CD4-positive, alpha-beta T cell (primary cell): ENCODE results near the gene SYTL3. TPM values are rescaled to one million over a fixed set of nuclear protein-coding genes. Genes with fewer than 3 reads are reported as not detected.

Experiments used
- ATAC-seq: fragments of 200-7000 bp; cut with Tn5 transposase; one replicate; pipeline ENCODE4 v1.10.0; 2022; ENCODE audit warnings: mild to moderate bottlenecking; ENCODE audit not compliant: poor library complexity
- CTCF ChIA-PET: fragments of 350-600 bp; sonication (Branson Sonifier 250); formaldehyde crosslinking; loops from one replicate; lab custom pipeline; 2021; ENCODE audit warnings: antibody characterized with exemption, inconsistent platforms; lab: Charles Lee
- POLR2A ChIA-PET: fragments of 350-600 bp; sonication (Branson Sonifier 250); formaldehyde crosslinking; loops from one replicate; lab custom pipeline; 2021; ENCODE audit warnings: antibody characterized with exemption, inconsistent platforms; lab: Charles Lee
- DNase-seq, 14 experiments: peaks; one replicate each; pipeline ENCODE4 v3.0.0-alpha.2; 2013 to 2020; ENCODE audit warnings: mixed read lengths in 2 of 14
- H3K27ac ChIP-seq, 2 donors: one replicate each; pipeline versions ENCODE4 v1.5.1 to v1.7.0; 2013; ENCODE audit warnings: low read length in 2 of 2, low read depth in 1 of 2, mild to moderate bottlenecking in 1 of 2
- H3K27me3 ChIP-seq, 2 experiments: 1 replicate in 1 of 2; 2 replicates in 1 of 2; pipeline versions ENCODE4 v1.6.1 to v1.7.0; 2013; ENCODE audit warnings: low read length in 2 of 2, control low read depth in 1 of 2, mild to moderate bottlenecking in 1 of 2, moderate library complexity in 1 of 2; ENCODE audit not compliant: insufficient read depth in 2 of 2, control insufficient read depth in 1 of 2
- H3K36me3 ChIP-seq: one replicate; pipeline ENCODE4 v1.6.1; 2013; ENCODE audit warnings: low read length, control low read depth; ENCODE audit not compliant: insufficient read depth
- H3K4me1 ChIP-seq: one replicate; pipeline ENCODE4 v1.6.1; 2013; ENCODE audit warnings: low read length, control low read depth; ENCODE audit not compliant: insufficient read depth
- H3K4me3 ChIP-seq: one replicate; pipeline ENCODE4 v1.5.1; 2013; ENCODE audit warnings: mild to moderate bottlenecking, low read length, moderate library complexity
- H3K9me3 ChIP-seq, 2 experiments: 1 replicate in 1 of 2; 2 replicates in 1 of 2; pipeline versions ENCODE4 v1.6.1 to v1.7.0; 2013; ENCODE audit warnings: low read length in 2 of 2, mild to moderate bottlenecking in 2 of 2, control low read depth in 1 of 2, moderate library complexity in 1 of 2; ENCODE audit not compliant: control insufficient read depth in 1 of 2, insufficient read depth in 1 of 2
- H3K27ac Mint-ChIP-seq: one replicate; pipeline ENCODE4 v1.8.0; 2020; ENCODE audit warnings: mixed read lengths
- H3K27me3 Mint-ChIP-seq: one replicate; pipeline ENCODE4 v1.8.0; 2021; ENCODE audit warnings: mixed read lengths
- H3K36me3 Mint-ChIP-seq: one replicate; pipeline ENCODE4 v1.8.0; 2021; ENCODE audit warnings: low read depth, mixed read lengths
- H3K4me1 Mint-ChIP-seq: one replicate; pipeline ENCODE4 v1.8.0; 2021; ENCODE audit warnings: low read depth, mixed read lengths
- H3K4me3 Mint-ChIP-seq: one replicate; pipeline ENCODE4 v1.8.0; 2020; ENCODE audit warnings: mild to moderate bottlenecking, mixed read lengths
- H3K9me3 Mint-ChIP-seq: one replicate; pipeline ENCODE4 v1.8.0; 2020; ENCODE audit warnings: mixed read lengths
- CTCF ChIP-seq: fragments of 200-600 bp; IDR thresholded peaks from one replicate; pipeline ENCODE4 v1.8.0; 2022; ENCODE audit warnings: antibody characterized with exemption, mild to moderate bottlenecking
- intact Hi-C, 2 experiments: fragments of 100-400 bp; cut with DNase I in 1 of 2; cut with micrococcal nuclease in 1 of 2; formaldehyde crosslinking; loops; one replicate each; pipeline versions ENCODE4 v1.15.1 to v1.9.0; 2023 to 2025; cut with DNase I, micrococcal nuclease
- total RNA-seq, 174 experiments: library from RNA in 2 of 174; stranded (reverse) in 2 of 174; gene quantifications; one replicate each; pipeline ENCODE4 v1.2.3 and lab custom pipeline; 2021 to 2026

SYTL3 gene
- total RNA-seq, 2 experiments from 2014 or later, result 41.2 to 42.7 TPM

- Histone ChIP-seq H3K9me3 (no peaks in the 10 kb centered on the region), H3K27ac (peak overlapping the region; percentile 31 to 43), H3K4me1 (peaks cover 49% of the 10 kb centered on the region), H3K4me3 (no peak overlapping the region), H3K27me3 (no peaks in the 10 kb centered on the region), H3K36me3 (peaks cover 74% of the 10 kb centered on the region)
- intact Hi-C loops, result loop anchor here (1.0 to 5.0 kb wide), 3 partner anchors 9 to 73 kb away; partner anchors contain the start of genes DYNLT1 (in 1 of the 2) and TMEM181 (in 1 of the 2)
- Mint-ChIP-seq H3K36me3 (peaks cover 87% of the 10 kb centered on the region), H3K27me3 (no peaks in the 10 kb centered on the region), H3K4me3 (peak overlapping the region; percentile 66), H3K27ac (peak overlapping the region; percentile 79), H3K4me1 (peaks cover 65% of the 10 kb centered on the region), H3K9me3 (no peaks in the 10 kb centered on the region)
- DNase-seq (peak in 3 of 14 experiments; percentile 41 to 65 (median 44)), ATAC-seq (peak; percentile 81)
- CTCF ChIA-PET, result interaction anchor here (1.1 to 1.7 kb wide), 2 partner anchors 10 to 56 kb away, joined by 4 to 5 read pairs (median 4); partner anchors contain the start of gene DYNLT1
- TF ChIP-seq CTCF, result no peak
- POLR2A ChIA-PET, result interaction anchor here (0.9 to 2.2 kb wide), 3 partner anchors 9 to 18 kb away, joined by 3 to 14 read pairs (median 5); partner anchors contain the start of gene DYNLT1
Observed at GRCh38 chr6:158634695-158635426, 15.0 kb upstream of the SYTL3 start.

DNA sequence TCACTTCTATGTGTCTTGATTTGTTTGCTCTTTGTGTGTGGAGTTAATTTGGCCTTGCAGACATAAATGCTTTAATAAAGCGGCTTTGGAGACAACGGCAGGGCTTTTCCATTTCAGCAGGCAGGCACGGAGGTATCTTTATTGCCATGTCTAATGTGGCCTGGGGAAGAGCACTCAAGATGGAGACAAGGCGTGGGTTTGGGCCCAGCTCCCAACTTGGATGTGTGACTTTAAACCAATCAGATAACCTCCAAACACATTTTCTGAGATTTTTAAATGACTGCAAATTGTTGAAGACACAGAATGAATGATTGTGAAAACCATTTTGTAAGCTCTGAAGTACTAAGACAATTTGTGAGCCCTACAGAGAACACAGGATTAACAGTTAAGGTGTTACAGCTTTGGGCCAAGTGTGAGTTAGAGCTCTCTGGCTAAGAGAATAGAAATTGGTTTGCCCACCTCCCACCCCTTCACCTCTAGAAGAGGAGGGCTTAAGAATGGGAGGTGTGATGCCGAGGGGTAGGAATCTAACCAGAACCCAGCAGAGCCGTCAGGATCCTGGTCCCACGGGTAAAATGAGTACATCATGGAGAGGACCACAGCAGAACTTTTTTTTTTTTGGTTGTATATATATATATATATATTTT lies 14.3 kb upstream of the SYTL3 start:
- ChIA-PET CTCF (interaction anchor here (1.1 kb wide), 1 partner anchor 56 kb away, joined by 4 read pairs; no protein-coding TSS in a partner anchor), POLR2A (interaction anchor here (0.9 to 2.2 kb wide), 2 partner anchors 9 to 17 kb away, joined by 5 to 14 read pairs; partner anchors contain the start of gene DYNLT1)
- H3K4me3 Mint-ChIP-seq, result peak overlapping the region; percentile 14
- peaks cover 75% of the 10 kb centered on the region for H3K36me3 ChIP-seq
- H3K27me3 ChIP-seq, result no peaks in the 10 kb centered on the region
- ATAC-seq (no peak), DNase-seq (no peak)
- H3K4me1 Mint-ChIP-seq, result peaks cover 72% of the 10 kb centered on the region
- H3K4me1 ChIP-seq, result peaks cover 56% of the 10 kb centered on the region
- H3K4me3 ChIP-seq, result no peak overlapping the region
- intact Hi-C loops, result loop anchor here in 1 of 2 experiments (1.0 to 2.0 kb wide), 2 partner anchors 9 to 17 kb away; partner anchors contain the start of gene DYNLT1
- peak overlapping the region; percentile 79 for H3K27ac Mint-ChIP-seq
- no peaks in the 10 kb centered on the region for H3K27me3 Mint-ChIP-seq
- H3K36me3 Mint-ChIP-seq, result peaks cover 90% of the 10 kb centered on the region
- TF ChIP-seq CTCF, result no peak
- H3K9me3 ChIP-seq, result no peaks in the 10 kb centered on the region
- peak overlapping the region; percentile 31 to 43 for H3K27ac ChIP-seq
- H3K9me3 Mint-ChIP-seq, result no peaks in the 10 kb centered on the region

DNA sequence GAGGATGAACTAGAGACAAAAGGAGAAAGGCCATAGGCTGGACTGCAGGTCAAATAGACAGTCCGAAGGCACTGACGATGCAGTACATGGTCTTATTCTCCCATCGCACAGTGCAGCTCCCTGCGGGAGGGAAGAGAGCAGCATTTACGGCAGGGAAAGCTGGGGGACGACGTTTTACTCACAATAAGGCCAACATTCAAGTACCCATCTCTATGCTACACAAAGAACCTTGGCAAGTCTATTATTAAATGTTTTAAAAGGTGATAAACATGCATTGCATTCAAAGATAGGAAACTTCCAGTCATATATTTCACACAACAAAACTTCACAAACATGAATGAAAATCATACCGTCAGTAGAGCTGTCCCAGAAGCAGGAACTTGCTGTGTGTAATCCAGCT lies 13.1 kb upstream of the SYTL3 start:
- peak overlapping the region; percentile 79 for H3K27ac Mint-ChIP-seq
- H3K4me3 Mint-ChIP-seq, result no peak overlapping the region
- H3K9me3 Mint-ChIP-seq, result no peaks in the 10 kb centered on the region
- Histone ChIP-seq H3K9me3 (no peaks in the 10 kb centered on the region), H3K36me3 (peaks cover 67% of the 10 kb centered on the region), H3K4me3 (no peak overlapping the region), H3K27ac (no peak overlapping the region), H3K4me1 (peaks cover 53% of the 10 kb centered on the region), H3K27me3 (no peaks in the 10 kb centered on the region)
- ChIA-PET POLR2A (no interaction called here), CTCF (interaction anchor here (1.3 to 1.7 kb wide), 2 partner anchors 24 to 55 kb away, joined by 5 to 6 read pairs; no protein-coding TSS in a partner anchor)
- no peak for TF ChIP-seq CTCF
- H3K36me3 Mint-ChIP-seq, result peaks cover 87% of the 10 kb centered on the region
- no peak for ATAC-seq
- H3K27me3 Mint-ChIP-seq, result no peaks in the 10 kb centered on the region
- DNase-seq, result no peak
- H3K4me1 Mint-ChIP-seq, result peaks cover 72% of the 10 kb centered on the region
- intact Hi-C loops, result no loop called here
